Osteocyte (in vitro differentiated cells): ENCODE data around the gene WAS. TPM values are rescaled to one million over a fixed set of nuclear protein-coding genes. Genes with fewer than 3 reads are reported as not detected.

Source experiments
- DNase-seq: peaks from one replicate; pipeline ENCODE4 v3.0.0; 2021; ENCODE audit warnings: mixed read lengths; ENCODE audit not compliant: unreplicated experiment; ENCODE audit errors: extremely low spot score
- H3K27ac Mint-ChIP-seq: one replicate; pipeline ENCODE4 v1.8.0; 2021; ENCODE audit warnings: mild to moderate bottlenecking, mixed read lengths; ENCODE audit not compliant: unreplicated experiment
- H3K27me3 Mint-ChIP-seq: one replicate; pipeline ENCODE4 v1.8.0; 2021; ENCODE audit warnings: mixed read lengths; ENCODE audit not compliant: unreplicated experiment
- H3K36me3 Mint-ChIP-seq: one replicate; pipeline ENCODE4 v1.8.0; 2021; ENCODE audit warnings: mixed read lengths; ENCODE audit not compliant: unreplicated experiment
- H3K4me1 Mint-ChIP-seq: one replicate; pipeline ENCODE4 v1.8.0; 2021; ENCODE audit warnings: mixed read lengths; ENCODE audit not compliant: unreplicated experiment
- H3K4me3 Mint-ChIP-seq: one replicate; pipeline ENCODE4 v1.8.0; 2021; ENCODE audit warnings: mild to moderate bottlenecking, moderate library complexity, mixed read lengths; ENCODE audit not compliant: unreplicated experiment
- H3K9me3 Mint-ChIP-seq: one replicate; pipeline ENCODE4 v1.8.0; 2021; ENCODE audit warnings: mixed read lengths; ENCODE audit not compliant: unreplicated experiment
- long read RNA-seq: library from polyadenylated mRNA; unstranded; transcript quantifications from one replicate; pipeline ENCODE4 v2.0.0, GENCODE V29; 2021
- total RNA-seq: library from RNA; stranded (reverse); gene quantifications from 2 replicates; pipeline ENCODE4 v1.2.1, GENCODE V29; 2021
- TF ChIP-seq, protein P1 (sequence below): fragments of 200-600 bp; sonication (generic); IDR thresholded peaks from 2 replicates; pipeline ENCODE4 v1.5.0; 2021; ENCODE audit warnings: antibody characterized with exemption, mild to moderate bottlenecking, moderate library complexity

Gene WAS
- 0.19 and 0.39 TPM in 2 replicates for total RNA-seq
- long read RNA-seq: 0 reads

DNA sequence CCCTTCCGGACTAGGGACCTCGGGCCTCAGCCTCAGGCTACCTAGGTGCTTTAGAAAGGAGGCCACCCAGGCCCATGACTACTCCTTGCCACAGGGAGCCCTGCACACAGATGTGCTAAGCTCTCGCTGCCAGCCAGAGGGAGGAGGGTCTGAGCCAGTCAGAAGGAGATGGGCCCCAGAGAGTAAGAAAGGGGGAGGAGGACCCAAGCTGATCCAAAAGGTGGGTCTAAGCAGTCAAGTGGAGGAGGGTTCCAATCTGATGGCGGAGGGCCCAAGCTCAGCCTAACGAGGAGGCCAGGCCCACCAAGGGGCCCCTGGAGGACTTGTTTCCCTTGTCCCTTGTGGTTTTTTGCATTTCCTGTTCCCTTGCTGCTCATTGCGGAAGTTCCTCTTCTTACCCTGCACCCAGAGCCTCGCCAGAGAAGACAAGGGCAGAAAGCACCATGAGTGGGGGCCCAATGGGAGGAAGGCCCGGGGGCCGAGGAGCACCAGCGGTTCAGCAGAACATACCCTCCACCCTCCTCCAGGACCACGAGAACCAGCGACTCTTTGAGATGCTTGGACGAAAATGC is at the start of gene WAS:
Gene WAS, plus strand, starts transcription at position 389 of the 572 bp plus-strand sequence. Its CDS starts 55 bp downstream, at position 444.
- no peaks in the 10 kb centered on the region for H3K4me1 Mint-ChIP-seq
- H3K9me3 Mint-ChIP-seq: peaks cover 3% of the 10 kb centered on the region
- no peaks in the 10 kb centered on the region for H3K36me3 Mint-ChIP-seq
- TF ChIP-seq, protein P1, sequence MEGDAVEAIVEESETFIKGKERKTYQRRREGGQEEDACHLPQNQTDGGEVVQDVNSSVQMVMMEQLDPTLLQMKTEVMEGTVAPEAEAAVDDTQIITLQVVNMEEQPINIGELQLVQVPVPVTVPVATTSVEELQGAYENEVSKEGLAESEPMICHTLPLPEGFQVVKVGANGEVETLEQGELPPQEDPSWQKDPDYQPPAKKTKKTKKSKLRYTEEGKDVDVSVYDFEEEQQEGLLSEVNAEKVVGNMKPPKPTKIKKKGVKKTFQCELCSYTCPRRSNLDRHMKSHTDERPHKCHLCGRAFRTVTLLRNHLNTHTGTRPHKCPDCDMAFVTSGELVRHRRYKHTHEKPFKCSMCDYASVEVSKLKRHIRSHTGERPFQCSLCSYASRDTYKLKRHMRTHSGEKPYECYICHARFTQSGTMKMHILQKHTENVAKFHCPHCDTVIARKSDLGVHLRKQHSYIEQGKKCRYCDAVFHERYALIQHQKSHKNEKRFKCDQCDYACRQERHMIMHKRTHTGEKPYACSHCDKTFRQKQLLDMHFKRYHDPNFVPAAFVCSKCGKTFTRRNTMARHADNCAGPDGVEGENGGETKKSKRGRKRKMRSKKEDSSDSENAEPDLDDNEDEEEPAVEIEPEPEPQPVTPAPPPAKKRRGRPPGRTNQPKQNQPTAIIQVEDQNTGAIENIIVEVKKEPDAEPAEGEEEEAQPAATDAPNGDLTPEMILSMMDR: no peak
- H3K27me3 Mint-ChIP-seq: peaks cover 12% of the 10 kb centered on the region
- no peak for DNase-seq
- no peak within 1 kb of the TSS for H3K27ac Mint-ChIP-seq
- no peak within 1 kb of the TSS for H3K4me3 Mint-ChIP-seq

DNA sequence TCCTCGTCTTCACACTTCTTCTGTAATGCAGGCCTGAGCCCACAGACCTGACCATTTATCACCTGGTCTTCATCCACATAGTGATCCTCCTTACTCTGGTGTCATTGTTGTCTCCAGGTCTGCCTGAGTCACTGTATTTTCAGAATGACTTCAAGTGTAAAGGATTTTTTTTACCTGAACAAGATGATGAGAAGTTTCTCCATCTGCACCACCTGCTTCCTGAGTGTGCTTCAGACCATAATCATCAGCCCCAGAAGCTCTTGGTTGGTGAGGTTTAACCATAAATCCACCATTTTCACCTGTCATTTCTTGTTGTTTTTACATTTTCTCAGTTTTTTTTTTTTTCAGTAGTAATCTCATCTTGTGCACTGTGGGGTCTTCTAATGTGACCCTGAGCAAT is 47.3 kb upstream of the WAS start:
- H3K27me3 Mint-ChIP-seq: peaks cover 6% of the 10 kb centered on the region
- H3K27ac Mint-ChIP-seq: no peak overlapping the region
- no peaks in the 10 kb centered on the region for H3K9me3 Mint-ChIP-seq
- TF ChIP-seq, protein P1: no peak
- no peak for DNase-seq
- H3K4me3 Mint-ChIP-seq: no peak overlapping the region
- peaks cover 3% of the 10 kb centered on the region for H3K4me1 Mint-ChIP-seq
- no peaks in the 10 kb centered on the region for H3K36me3 Mint-ChIP-seq

DNA sequence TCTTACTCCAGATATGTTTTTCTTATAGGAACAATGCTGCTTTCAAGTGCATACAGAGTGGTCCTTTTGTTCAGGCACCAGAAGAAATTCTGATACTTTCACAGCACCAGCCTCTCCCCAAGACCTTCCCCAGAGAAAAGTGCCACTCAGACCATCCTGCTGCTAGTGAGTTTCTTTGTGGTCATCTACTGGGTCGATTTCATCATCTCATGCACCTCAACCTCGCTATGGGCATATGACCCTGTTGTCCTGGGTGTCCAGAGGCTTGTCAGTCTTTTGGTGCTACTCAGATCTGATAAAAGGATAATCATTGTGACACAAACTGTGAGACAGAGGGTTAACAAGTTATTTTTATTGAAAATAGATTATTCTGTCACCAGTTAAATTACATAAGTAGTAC is 46.8 kb upstream of the WAS start:
- no peak for DNase-seq
- H3K4me1 Mint-ChIP-seq: no peaks in the 10 kb centered on the region
- H3K27me3 Mint-ChIP-seq: peaks cover 6% of the 10 kb centered on the region
- H3K36me3 Mint-ChIP-seq: no peaks in the 10 kb centered on the region
- TF ChIP-seq, protein P1: no peak
- H3K9me3 Mint-ChIP-seq: no peaks in the 10 kb centered on the region
- no peak overlapping the region for H3K27ac Mint-ChIP-seq
- no peak overlapping the region for H3K4me3 Mint-ChIP-seq

DNA sequence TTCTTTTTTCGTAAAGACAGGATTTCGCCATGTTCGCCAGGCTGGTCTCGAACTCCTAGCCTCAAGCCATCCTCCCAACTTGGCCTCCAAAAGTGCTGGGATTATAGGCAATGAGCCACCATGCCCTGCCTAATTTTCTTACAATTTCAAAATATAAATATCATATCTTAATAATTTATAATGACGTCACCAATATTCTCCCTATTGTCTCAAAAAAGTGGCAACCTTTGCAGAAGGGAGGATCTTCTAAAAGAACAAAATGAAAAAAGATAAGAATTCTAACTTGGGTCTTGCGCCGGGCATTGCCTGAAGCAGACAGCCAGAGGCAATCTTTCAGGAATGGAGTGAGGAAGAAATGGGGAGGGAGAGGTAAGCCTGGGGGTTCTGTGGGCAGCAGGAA is 37.9 kb upstream of the WAS start:
- no peaks in the 10 kb centered on the region for H3K36me3 Mint-ChIP-seq
- H3K4me3 Mint-ChIP-seq: no peak overlapping the region
- no peaks in the 10 kb centered on the region for H3K9me3 Mint-ChIP-seq
- H3K4me1 Mint-ChIP-seq: peaks cover 3% of the 10 kb centered on the region
- H3K27ac Mint-ChIP-seq: no peak overlapping the region
- TF ChIP-seq, protein P1: no peak
- DNase-seq: no peak
- H3K27me3 Mint-ChIP-seq: no peaks in the 10 kb centered on the region

DNA sequence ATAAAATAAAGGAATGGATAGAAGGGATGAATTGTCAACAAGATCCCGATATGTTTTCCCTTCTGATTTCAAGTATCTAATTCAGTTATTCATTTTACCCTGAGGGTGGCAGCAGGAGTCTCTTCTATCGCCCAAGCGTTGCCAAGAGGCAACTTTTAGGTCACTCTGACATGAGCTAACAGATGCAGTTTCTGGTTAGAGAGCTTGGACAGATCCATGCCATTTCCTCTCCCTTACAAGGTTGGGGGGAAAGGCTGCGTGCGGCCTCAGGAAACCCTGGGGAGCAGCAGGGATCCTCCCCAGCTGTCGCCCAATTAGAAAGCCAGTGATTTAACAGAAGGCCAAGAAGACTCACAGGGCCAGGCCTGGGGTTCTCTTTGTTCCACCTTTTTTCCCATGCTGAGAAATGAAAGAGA is 35.3 kb upstream of the WAS start:
- H3K27ac Mint-ChIP-seq: no peak overlapping the region
- H3K4me3 Mint-ChIP-seq: no peak overlapping the region
- no peaks in the 10 kb centered on the region for H3K9me3 Mint-ChIP-seq

More for the DNA sequence above, 35.3 kb upstream of the WAS start:
- TF ChIP-seq, protein P1: peak; percentile 50
- peaks cover 7% of the 10 kb centered on the region for H3K27me3 Mint-ChIP-seq
- peaks cover 3% of the 10 kb centered on the region for H3K4me1 Mint-ChIP-seq
- H3K36me3 Mint-ChIP-seq: no peaks in the 10 kb centered on the region
- no peak for DNase-seq
